Measurements from ENCODE around the gene ANKRD36B. TPM values are rescaled to one million over a fixed set of nuclear protein-coding genes. Genes with fewer than 3 reads are reported as not detected.
A peak's percentile ranks its signal among the peaks of the same experiment; 100 is the strongest.
"Not testable (repeated sequence)": the region's sequence is repeated elsewhere in the genome, so short reads cannot be mapped to it uniquely, and the experiment has no call there.

The ANKRD36B gene
- total and polyA plus RNA-seq, 4 donors = 1.9 to 110 (median 17.0) TPM

DNA sequence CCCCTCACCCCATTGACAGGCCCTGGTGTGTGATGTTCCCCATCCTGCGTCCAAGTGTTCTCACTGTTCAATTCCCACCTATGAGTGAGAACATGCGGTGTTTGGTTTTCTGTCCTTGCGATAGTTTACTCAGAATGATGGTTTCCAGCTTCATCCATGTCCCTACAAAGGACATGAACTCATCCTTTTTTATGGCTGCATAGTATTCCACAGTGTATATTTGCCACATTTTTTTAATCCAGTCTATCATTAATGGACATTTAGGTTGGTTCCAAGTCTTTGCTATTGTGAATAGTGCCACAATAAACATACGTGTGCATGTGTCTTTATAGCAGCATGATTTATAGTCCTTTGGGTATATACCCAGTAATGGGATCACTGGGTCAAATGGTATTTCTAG lies 6.5 kb upstream of the ANKRD36B start:
- ATAC-seq (ENCODE audit: insufficient read depth, low FRiP score) = not testable (repeated sequence)

DNA sequence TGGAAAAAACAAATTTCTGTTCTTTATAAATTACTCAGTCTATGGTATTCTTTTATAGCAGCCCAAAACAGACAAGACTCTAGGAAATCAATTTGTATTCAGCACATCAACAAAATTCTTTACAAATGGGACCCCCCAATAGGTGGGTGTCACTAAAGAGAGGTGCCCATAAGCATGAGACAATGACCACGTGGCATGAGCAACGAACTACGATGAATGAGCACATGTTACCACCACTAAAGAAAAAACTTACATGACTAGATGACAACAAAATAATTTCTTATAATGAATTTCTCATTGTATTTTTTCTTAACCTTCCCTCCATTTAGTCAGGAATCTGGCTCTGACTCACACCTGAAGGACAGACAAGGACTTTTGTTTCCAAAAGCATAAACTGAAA lies 3.8 kb upstream of the ANKRD36B start:
- ATAC-seq (ENCODE audit: insufficient read depth, low FRiP score) = not testable (repeated sequence)

More for the DNA sequence above, 6.5 kb upstream of the ANKRD36B start:
- 95 to 100% methylated on average over 3 to 4 of the region's 4 CpGs for WGBS, 2 donors
- H3K9me3 ChIP-seq (ENCODE audit: control insufficient read depth in 4 of 4, insufficient read depth in 3 of 4, low read length in 3 of 4); H3K27me3 ChIP-seq (ENCODE audit: control insufficient read depth in 3 of 3, insufficient read depth in 3 of 3, low read length in 2 of 3); H3K27ac ChIP-seq (ENCODE audit: low read depth in 1 of 2, low read length in 1 of 2); H3K9ac ChIP-seq (ENCODE audit: insufficient read depth in 1 of 2, low read length in 2 of 2); H3K36me3 ChIP-seq (ENCODE audit: control insufficient read depth in 4 of 4, insufficient read depth in 4 of 4, low read length in 4 of 4); DNase-seq; H3K4me3 ChIP-seq; H3K4me1 ChIP-seq (ENCODE audit: control insufficient read depth in 5 of 5, insufficient read depth in 5 of 5, low read length in 5 of 5): not testable (repeated sequence)

DNA sequence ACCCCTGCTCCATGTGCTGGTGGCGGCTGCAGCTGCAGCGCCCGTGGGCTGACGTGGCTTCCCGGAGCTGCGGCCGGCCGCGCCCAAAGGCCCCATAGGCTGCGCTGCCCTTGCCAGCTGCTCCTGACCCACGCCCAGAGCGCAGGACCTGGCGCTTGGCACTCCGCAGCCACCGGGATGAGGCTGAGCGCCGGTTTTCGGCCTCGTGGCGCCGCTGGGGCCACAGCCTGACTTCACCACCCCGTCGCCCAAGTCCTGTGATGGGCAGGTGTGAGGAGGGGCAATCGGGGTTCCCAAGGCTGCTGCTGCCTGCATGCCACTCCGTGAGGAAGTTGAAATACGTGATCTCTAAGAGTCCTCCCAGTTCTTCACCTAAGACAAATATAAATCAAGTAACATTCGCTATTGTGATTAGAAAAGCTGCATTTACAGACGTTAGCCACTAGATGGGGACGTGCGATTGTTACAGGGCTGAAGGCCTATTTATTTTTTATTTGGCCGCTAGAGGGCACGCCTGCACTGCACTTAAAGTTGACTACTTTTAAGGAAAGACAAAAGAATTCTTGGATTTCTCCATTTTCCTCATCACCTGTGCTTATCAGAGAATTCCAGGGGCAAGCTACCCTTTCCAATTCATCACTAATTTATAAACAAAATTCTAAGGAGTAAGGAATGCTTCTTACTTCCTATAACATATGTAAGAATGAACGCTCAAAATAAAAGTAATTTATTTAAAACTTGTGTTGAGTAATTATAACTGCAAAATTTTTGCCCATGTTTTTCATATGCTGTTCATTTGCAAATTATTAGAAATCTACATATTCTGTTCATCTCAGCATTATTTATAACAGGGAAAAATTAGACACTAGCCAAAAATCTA lies 1.1 kb upstream of the ANKRD36B start:
- TF ChIP-seq, protein P1, sequence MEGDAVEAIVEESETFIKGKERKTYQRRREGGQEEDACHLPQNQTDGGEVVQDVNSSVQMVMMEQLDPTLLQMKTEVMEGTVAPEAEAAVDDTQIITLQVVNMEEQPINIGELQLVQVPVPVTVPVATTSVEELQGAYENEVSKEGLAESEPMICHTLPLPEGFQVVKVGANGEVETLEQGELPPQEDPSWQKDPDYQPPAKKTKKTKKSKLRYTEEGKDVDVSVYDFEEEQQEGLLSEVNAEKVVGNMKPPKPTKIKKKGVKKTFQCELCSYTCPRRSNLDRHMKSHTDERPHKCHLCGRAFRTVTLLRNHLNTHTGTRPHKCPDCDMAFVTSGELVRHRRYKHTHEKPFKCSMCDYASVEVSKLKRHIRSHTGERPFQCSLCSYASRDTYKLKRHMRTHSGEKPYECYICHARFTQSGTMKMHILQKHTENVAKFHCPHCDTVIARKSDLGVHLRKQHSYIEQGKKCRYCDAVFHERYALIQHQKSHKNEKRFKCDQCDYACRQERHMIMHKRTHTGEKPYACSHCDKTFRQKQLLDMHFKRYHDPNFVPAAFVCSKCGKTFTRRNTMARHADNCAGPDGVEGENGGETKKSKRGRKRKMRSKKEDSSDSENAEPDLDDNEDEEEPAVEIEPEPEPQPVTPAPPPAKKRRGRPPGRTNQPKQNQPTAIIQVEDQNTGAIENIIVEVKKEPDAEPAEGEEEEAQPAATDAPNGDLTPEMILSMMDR (IDR thresholded peaks at IDR 0.05; ENCODE audit: control extremely low read depth, extremely low read depth) = peak; percentile 100
- peak overlapping the region; percentile 56 for H3K4me3 ChIP-seq
- not testable (repeated sequence) for H3K36me3 ChIP-seq (ENCODE audit: control insufficient read depth in 4 of 4, insufficient read depth in 4 of 4, low read length in 4 of 4); H3K4me1 ChIP-seq (ENCODE audit: control insufficient read depth in 5 of 5, insufficient read depth in 5 of 5, low read length in 5 of 5); H3K9me3 ChIP-seq (ENCODE audit: control insufficient read depth in 4 of 4, insufficient read depth in 3 of 4, low read length in 3 of 4); H3K27me3 ChIP-seq (ENCODE audit: control insufficient read depth in 3 of 3, insufficient read depth in 3 of 3, low read length in 2 of 3)
- peak; percentile 86 to 94 (median 90) for DNase-seq
- H3K9ac ChIP-seq (ENCODE audit: insufficient read depth in 1 of 2, low read length in 2 of 2) = peak overlapping the region in 1 of 2 donors; percentile 91
- 3% methylated on average over 30 to 33 of the region's 33 CpGs for WGBS, 2 donors
- ATAC-seq (ENCODE audit: insufficient read depth, low FRiP score) = peak; percentile 99
- H3K27ac ChIP-seq (ENCODE audit: low read depth in 1 of 2, low read length in 1 of 2) = peak overlapping the region; percentile 96 to 99

More for the DNA sequence above, 3.8 kb upstream of the ANKRD36B start:
- not testable (repeated sequence) for H3K27ac ChIP-seq (ENCODE audit: low read depth in 1 of 2, low read length in 1 of 2); H3K9ac ChIP-seq (ENCODE audit: insufficient read depth in 1 of 2, low read length in 2 of 2); DNase-seq; H3K9me3 ChIP-seq (ENCODE audit: control insufficient read depth in 4 of 4, insufficient read depth in 3 of 4, low read length in 3 of 4); H3K4me1 ChIP-seq (ENCODE audit: control insufficient read depth in 5 of 5, insufficient read depth in 5 of 5, low read length in 5 of 5); H3K4me3 ChIP-seq; H3K36me3 ChIP-seq (ENCODE audit: control insufficient read depth in 4 of 4, insufficient read depth in 4 of 4, low read length in 4 of 4); H3K27me3 ChIP-seq (ENCODE audit: control insufficient read depth in 3 of 3, insufficient read depth in 3 of 3, low read length in 2 of 3)
- 87 to 93% methylated on average over 3 of the region's 3 CpGs for WGBS, 2 donors

DNA sequence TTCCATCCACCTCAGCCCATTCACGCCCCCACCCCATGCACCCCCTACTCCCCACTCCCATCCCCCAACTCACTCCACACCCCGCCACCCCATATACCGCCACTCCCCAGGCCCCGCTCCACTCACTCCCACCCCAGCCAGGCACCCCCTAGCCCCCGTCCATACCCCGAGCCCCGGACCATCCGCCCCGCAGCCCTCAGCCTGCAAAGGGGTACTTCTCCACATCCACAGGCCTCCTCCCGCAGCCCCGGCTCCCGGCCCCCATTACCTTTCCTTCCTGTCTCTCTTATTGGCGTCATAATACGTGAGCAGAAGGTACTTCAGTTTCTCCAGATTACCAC lies 450 bp downstream of the ANKRD36B start:
- H3K27ac ChIP-seq (ENCODE audit: low read depth in 1 of 2, low read length in 1 of 2) = peak overlapping the region; percentile 37 to 73
- not testable (repeated sequence) for H3K4me1 ChIP-seq (ENCODE audit: control insufficient read depth in 5 of 5, insufficient read depth in 5 of 5, low read length in 5 of 5); H3K9me3 ChIP-seq (ENCODE audit: control insufficient read depth in 4 of 4, insufficient read depth in 3 of 4, low read length in 3 of 4); H3K36me3 ChIP-seq (ENCODE audit: control insufficient read depth in 4 of 4, insufficient read depth in 4 of 4, low read length in 4 of 4); H3K27me3 ChIP-seq (ENCODE audit: control insufficient read depth in 3 of 3, insufficient read depth in 3 of 3, low read length in 2 of 3); DNase-seq
- peak overlapping the region; percentile 27 for H3K4me3 ChIP-seq
- WGBS, 2 donors = 0 to 2% methylated on average over 9 to 10 of the region's 14 CpGs
- H3K9ac ChIP-seq (ENCODE audit: insufficient read depth in 1 of 2, low read length in 2 of 2) = peak overlapping the region in 1 of 2 donors; percentile 73
- peak; percentile 10 for ATAC-seq (ENCODE audit: insufficient read depth, low FRiP score)

DNA sequence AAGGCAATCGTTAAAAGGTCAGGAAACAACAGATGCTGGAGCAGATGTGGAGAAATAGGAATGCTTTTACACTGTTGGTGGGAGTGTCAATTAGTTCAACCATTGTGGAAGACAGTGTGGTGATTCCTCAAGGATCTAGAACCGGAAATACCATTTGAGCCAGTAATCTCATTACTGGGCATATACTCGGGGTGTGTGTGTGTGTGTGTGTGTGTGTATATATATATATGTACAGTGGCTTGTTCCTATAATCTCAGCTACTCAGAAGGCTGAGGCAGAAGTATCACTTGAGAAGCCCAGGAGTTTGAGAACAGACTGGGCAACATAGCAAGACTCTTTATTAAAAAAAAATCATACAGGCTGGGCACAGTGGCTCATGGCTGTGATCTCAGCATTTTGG lies 24.0 kb downstream of the ANKRD36B start:
- 67 to 73% methylated on average over 3 of the region's 3 CpGs for WGBS, 2 donors
- not testable (repeated sequence) for H3K4me1 ChIP-seq (ENCODE audit: control insufficient read depth in 5 of 5, insufficient read depth in 5 of 5, low read length in 5 of 5); DNase-seq; ATAC-seq (ENCODE audit: insufficient read depth, low FRiP score); H3K27me3 ChIP-seq (ENCODE audit: control insufficient read depth in 3 of 3, insufficient read depth in 3 of 3, low read length in 2 of 3); H3K9me3 ChIP-seq (ENCODE audit: control insufficient read depth in 4 of 4, insufficient read depth in 3 of 4, low read length in 3 of 4); H3K27ac ChIP-seq (ENCODE audit: low read depth in 1 of 2, low read length in 1 of 2); H3K9ac ChIP-seq (ENCODE audit: insufficient read depth in 1 of 2, low read length in 2 of 2); H3K4me3 ChIP-seq; H3K36me3 ChIP-seq (ENCODE audit: control insufficient read depth in 4 of 4, insufficient read depth in 4 of 4, low read length in 4 of 4)

DNA sequence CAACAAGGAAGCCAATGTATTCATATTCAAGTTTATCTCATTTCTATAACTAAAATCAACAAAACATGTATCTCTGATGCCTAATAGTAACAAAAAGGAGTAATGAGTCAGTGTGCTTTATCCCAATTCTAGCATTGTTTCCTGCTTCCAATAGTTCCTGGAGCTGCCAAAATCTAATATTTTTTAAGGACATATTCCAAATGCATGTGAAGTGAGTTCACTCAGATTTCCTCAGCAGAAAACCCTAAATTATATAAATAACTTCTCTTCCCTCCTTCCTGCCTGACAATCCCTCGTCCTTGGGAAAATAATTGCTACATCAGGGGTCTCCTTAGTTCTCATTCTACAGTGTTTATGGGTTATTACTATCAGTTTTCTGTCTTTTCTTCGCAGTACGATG lies 37.3 kb downstream of the ANKRD36B start:
- H3K4me3 ChIP-seq; DNase-seq; H3K27me3 ChIP-seq (ENCODE audit: control insufficient read depth in 3 of 3, insufficient read depth in 3 of 3, low read length in 2 of 3); H3K4me1 ChIP-seq (ENCODE audit: control insufficient read depth in 5 of 5, insufficient read depth in 5 of 5, low read length in 5 of 5); ATAC-seq (ENCODE audit: insufficient read depth, low FRiP score); H3K9ac ChIP-seq (ENCODE audit: insufficient read depth in 1 of 2, low read length in 2 of 2); H3K9me3 ChIP-seq (ENCODE audit: control insufficient read depth in 4 of 4, insufficient read depth in 3 of 4, low read length in 3 of 4); H3K27ac ChIP-seq (ENCODE audit: low read depth in 1 of 2, low read length in 1 of 2): not testable (repeated sequence)
- H3K36me3 ChIP-seq (ENCODE audit: control insufficient read depth in 4 of 4, insufficient read depth in 4 of 4, low read length in 4 of 4) = peaks cover 4 to 15% (median 10%) of the 10 kb centered on the region in 4 donors
- whole genome bisulfite sequencing, 2 donors = 86 to 96% methylated on average over 3 of the region's 3 CpGs

DNA sequence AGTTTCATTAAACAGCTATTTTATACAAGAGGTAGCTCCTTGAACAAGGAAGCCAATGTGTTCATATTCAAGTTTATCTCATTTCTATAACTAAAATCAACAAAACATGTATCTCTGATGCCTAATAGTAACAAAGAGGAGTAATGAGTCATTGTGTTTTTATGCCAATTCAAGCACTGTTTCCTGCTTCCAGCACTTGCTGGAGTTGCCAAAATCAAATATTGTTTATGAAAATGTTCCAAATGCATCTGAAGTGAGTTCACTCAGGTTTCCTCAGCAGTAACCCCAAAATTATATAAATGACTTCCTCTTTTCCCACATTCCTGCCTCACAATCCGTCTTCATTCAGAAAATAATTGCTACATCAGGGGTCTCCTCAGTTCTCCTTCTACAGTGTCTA lies 39.2 kb downstream of the ANKRD36B start:
- peak in 1 of 3 donors; percentile 4 for DNase-seq
- no CpG with 5 or more reads among the region's 1 CpG for whole genome bisulfite sequencing, 2 donors
- H3K9ac ChIP-seq (ENCODE audit: insufficient read depth in 1 of 2, low read length in 2 of 2); H3K9me3 ChIP-seq (ENCODE audit: control insufficient read depth in 4 of 4, insufficient read depth in 3 of 4, low read length in 3 of 4); H3K4me1 ChIP-seq (ENCODE audit: control insufficient read depth in 5 of 5, insufficient read depth in 5 of 5, low read length in 5 of 5); H3K27ac ChIP-seq (ENCODE audit: low read depth in 1 of 2, low read length in 1 of 2); H3K27me3 ChIP-seq (ENCODE audit: control insufficient read depth in 3 of 3, insufficient read depth in 3 of 3, low read length in 2 of 3); H3K4me3 ChIP-seq; ATAC-seq (ENCODE audit: insufficient read depth, low FRiP score): not testable (repeated sequence)
- peaks cover 4 to 22% (median 9%) of the 10 kb centered on the region in 4 donors for H3K36me3 ChIP-seq (ENCODE audit: control insufficient read depth in 4 of 4, insufficient read depth in 4 of 4, low read length in 4 of 4)
